Measurements from ENCODE around the gene FAM124A.

GRCh38 chr13:51175639-51176038 lies 46.6 kb upstream of the FAM124A start:
- TF ChIP-seq CTCF (IDR thresholded peaks at IDR 0.05; ENCODE audit: extremely low read depth in 1 of 2, insufficient read depth in 1 of 2, low read depth in 1 of 2, low read length in 2 of 2) (no peak), POLR2A (IDR thresholded peaks at IDR 0.05; ENCODE audit: low read depth, low read length) (no peak), EZH2 (IDR thresholded peaks at IDR 0.05; ENCODE audit: borderline replicate concordance, low read depth, low read length, severe bottlenecking) (no peak)

Measured in endothelial cell of umbilical vein (primary cell).